PC-3 (cell line): ENCODE results near the gene SRSF5. TPM values are rescaled to one million over a fixed set of nuclear protein-coding genes. Genes with fewer than 3 reads are reported as not detected.

Source experiments
- ATAC-seq: fragments of 200-7000 bp; cut with Tn5 transposase; 2 replicates; pipeline ENCODE4 v1.9.1; 2020; ENCODE audit warnings: mild to moderate bottlenecking, moderate library complexity
- BruUV-seq: library from RNA; stranded (reverse); fragments of 400-500 nt; replicated peaks from 2 replicates; lab custom pipeline; 2021; lab: Mats Ljungman, UMichigan
- CTCF ChIA-PET: fragments of 300-600 bp; sonication (Branson Sonifier 250); formaldehyde crosslinking; loops from one replicate; lab custom pipeline; 2022; ENCODE audit warnings: antibody characterized with exemption; lab: Charles Lee
- POLR2A ChIA-PET: fragments of 300-600 bp; sonication (Branson Sonifier 250); formaldehyde crosslinking; loops from one replicate; lab custom pipeline; 2022; ENCODE audit warnings: antibody characterized with exemption; ENCODE audit not compliant: unreplicated experiment; lab: Charles Lee
- DNase-seq: peaks from one replicate; pipeline ENCODE4 v3.0.0-alpha.2; 2015
- H2AFZ ChIP-seq: fragments of 300-600 bp; sonication (generic); 2 replicates; pipeline ENCODE4 v1.6.0; 2016; ENCODE audit warnings: antibody characterized with exemption, low read length
- H3F3A ChIP-seq: fragments of 300-600 bp; sonication (generic); one replicate; pipeline ENCODE4 v1.6.0; 2017; ENCODE audit warnings: antibody characterized with exemption, low read length, control low read depth, mild to moderate bottlenecking; ENCODE audit not compliant: unreplicated experiment
- H3K27ac ChIP-seq: fragments of 300-600 bp; sonication (generic); 2 replicates; pipeline ENCODE4 v1.5.1; 2016; ENCODE audit warnings: mild to moderate bottlenecking, low read length
- H3K27me3 ChIP-seq: fragments of 300-600 bp; sonication (generic); 2 replicates; pipeline ENCODE4 v1.6.1; 2016; ENCODE audit warnings: low read length, mixed read lengths
- H3K36me3 ChIP-seq: fragments of 300-600 bp; sonication (generic); 2 replicates; pipeline ENCODE4 v1.6.1; 2016; ENCODE audit warnings: low read depth, mixed run types, low read length, mixed read lengths
- H3K4me1 ChIP-seq: fragments of 300-600 bp; sonication (generic); 2 replicates; pipeline ENCODE4 v1.5.1; 2016; ENCODE audit warnings: low read length; ENCODE audit not compliant: insufficient read depth
- H3K4me2 ChIP-seq: fragments of 300-600 bp; sonication (generic); 2 replicates; pipeline ENCODE4 v1.6.0; 2016; ENCODE audit warnings: low read length
- H3K4me3 ChIP-seq: fragments of 300-600 bp; sonication (generic); 2 replicates; pipeline ENCODE4 v1.5.1; 2016; ENCODE audit warnings: mild to moderate bottlenecking, low read length, mixed read lengths
- H3K79me2 ChIP-seq: fragments of 300-600 bp; sonication (generic); 2 replicates; pipeline ENCODE4 v1.6.1; 2017; ENCODE audit warnings: low read length, mixed read lengths
- H3K9ac ChIP-seq: fragments of 300-600 bp; sonication (generic); 2 replicates; pipeline ENCODE4 v1.6.0; 2016; ENCODE audit warnings: mild to moderate bottlenecking, low read length
- H3K9me2 ChIP-seq: fragments of 300-600 bp; sonication (generic); replicated peaks from 2 replicates; pipeline ENCODE4 v1.6.1; 2016; ENCODE audit warnings: mixed run types, low read length, mixed read lengths
- H3K9me3 ChIP-seq: fragments of 300-600 bp; sonication (generic); 2 replicates; pipeline ENCODE4 v1.6.1; 2016; ENCODE audit warnings: low read length, mixed read lengths
- H4K20me1 ChIP-seq: fragments of 300-600 bp; sonication (generic); 2 replicates; pipeline ENCODE4 v1.6.1; 2016; ENCODE audit warnings: low read length, mixed read lengths
- CTCF ChIP-seq: fragments of 300-600 bp; sonication (generic); conservative IDR thresholded peaks from 2 replicates; pipeline ENCODE4 v1.5.1; 2017; ENCODE audit warnings: antibody characterized with exemption, low read depth, mild to moderate bottlenecking, low read length
- EZH2 ChIP-seq: fragments of 300-600 bp; sonication (generic); IDR thresholded peaks from one replicate; pipeline ENCODE4 v1.6.1; 2017; ENCODE audit warnings: antibody characterized with exemption, mild to moderate bottlenecking, low read length; ENCODE audit not compliant: unreplicated experiment
- EZH2phosphoT487 ChIP-seq: fragments of 300-600 bp; sonication (generic); IDR thresholded peaks from 2 replicates; pipeline ENCODE4 v1.6.1; 2018; ENCODE audit warnings: mild to moderate bottlenecking, antibody characterized with exemption, low read length, borderline replicate concordance
- intact Hi-C: fragments of 100-400 bp; cut with micrococcal nuclease; formaldehyde crosslinking; loops from 2 replicates; pipeline ENCODE4 v1.9.0; 2023
- total RNA-seq: library from RNA; depleted of rRNA; stranded (reverse); fragments of >200 nt; gene quantifications from 2 replicates; pipeline ENCODE4 v1.2.3, GENCODE V29; 2014

SRSF5 gene
- total RNA-seq, 1 experiment from 2014 or later = 213 TPM

GRCh38 chr14:69754487-69754886 is 12.5 kb upstream of the SRSF5 start:
- ATAC-seq (no peak), DNase-seq (no peak)
- POLR2A ChIA-PET = interaction anchor here (0.6 kb wide), 1 partner anchor 49 kb away, joined by 5 read pairs; no protein-coding TSS in a partner anchor
- Histone ChIP-seq H3K9me3 (no peaks in the 10 kb centered on the region), H3F3A (no peaks in the 10 kb centered on the region), H3K9ac (no peak overlapping the region), H3K36me3 (no peaks in the 10 kb centered on the region), H3K27me3 (no peaks in the 10 kb centered on the region), H3K4me3 (no peak overlapping the region), H3K27ac (no peak overlapping the region), H3K4me2 (no peak overlapping the region), H3K79me2 (no peaks in the 10 kb centered on the region), H3K9me2 (no peaks in the 10 kb centered on the region; the same call in 1 of the 2 replicates), H2AFZ (no peak overlapping the region), H4K20me1 (no peaks in the 10 kb centered on the region), H3K4me1 (no peaks in the 10 kb centered on the region)
- TF ChIP-seq EZH2phosphoT487 (no peak), EZH2 (no peak), CTCF (no peak)
- intact Hi-C loops = no loop called here
- no TSS peak for BruUV-seq
- CTCF ChIA-PET = no interaction called here

- POLR2A ChIA-PET = interaction anchor here (0.5 to 0.6 kb wide), 2 partner anchors 8 to 48 kb away, joined by 5 to 17 read pairs; no protein-coding TSS in a partner anchor
- no peaks in the 10 kb centered on the region for H4K20me1 ChIP-seq
- DNase-seq = no peak
- intact Hi-C loops = no loop called here
- no TSS peak for BruUV-seq
- TF ChIP-seq EZH2 (no peak), EZH2phosphoT487 (no peak), CTCF (no peak)
- no peaks in the 10 kb centered on the region for H3K36me3 ChIP-seq
- no peaks in the 10 kb centered on the region for H3K9me3 ChIP-seq
- H3K9me2 ChIP-seq = no peaks in the 10 kb centered on the region; the same call in 1 of the 2 replicates
- no peak overlapping the region for H3K4me2 ChIP-seq
- H3K9ac ChIP-seq = no peak overlapping the region
- H3K4me1 ChIP-seq = no peaks in the 10 kb centered on the region
- H3K79me2 ChIP-seq = no peaks in the 10 kb centered on the region
- ATAC-seq = no peak
- no peaks in the 10 kb centered on the region for H3F3A ChIP-seq
- no peak overlapping the region for H3K27ac ChIP-seq
- H3K4me3 ChIP-seq = no peak overlapping the region
- 0 out of 2 replicates have a peak overlapping the region, but pooled peaks have one; percentile 36 for H2AFZ ChIP-seq
- CTCF ChIA-PET = no interaction called here
- no peaks in the 10 kb centered on the region for H3K27me3 ChIP-seq
Observed at GRCh38 chr14:69755296-69755695, 11.6 kb upstream of the SRSF5 start.

GRCh38 chr14:69755784-69756183 is 11.2 kb upstream of the SRSF5 start:
- ATAC-seq (no peak), DNase-seq (no peak)
- TF ChIP-seq EZH2phosphoT487 = no peak
- no peak for TF ChIP-seq EZH2
- TF ChIP-seq CTCF = no peak
- Histone ChIP-seq H3K9ac (no peak overlapping the region), H3K9me2 (no peaks in the 10 kb centered on the region; the same call in 1 of the 2 replicates), H2AFZ (0 out of 2 replicates have a peak overlapping the region, but pooled peaks have one; percentile 36), H3F3A (no peaks in the 10 kb centered on the region), H3K9me3 (no peaks in the 10 kb centered on the region), H3K4me2 (no peak overlapping the region), H3K79me2 (no peaks in the 10 kb centered on the region), H3K36me3 (no peaks in the 10 kb centered on the region), H3K4me3 (no peak overlapping the region), H3K4me1 (no peaks in the 10 kb centered on the region), H3K27ac (no peak overlapping the region), H4K20me1 (no peaks in the 10 kb centered on the region), H3K27me3 (no peaks in the 10 kb centered on the region)
- POLR2A ChIA-PET = interaction anchor here (0.5 kb wide), 1 partner anchor 9 kb away, joined by 17 read pairs; no protein-coding TSS in a partner anchor
- BruUV-seq = no TSS peak
- intact Hi-C loops = no loop called here
- CTCF ChIA-PET = interaction anchor here (0.5 kb wide), 1 partner anchor 144 kb away, joined by 8 read pairs; the partner anchor contains the start of gene SUSD6
